SK-N-SH treated with all-trans-retinoic acid at 6 μM for 48 hours (cell line): ENCODE data around the gene MUC20.
"Not testable (repeated sequence)": the region's sequence is repeated elsewhere in the genome, so short reads cannot be mapped to it uniquely, and the experiment has no call there.

Source experiments
- ATAC-seq: fragments of 200-7000 bp; cut with Tn5 transposase; 3 replicates; pipeline ENCODE4 v1.9.1; 2020; ENCODE audit warnings: mild to moderate bottlenecking, moderate library complexity
- ARNTL ChIP-seq: fragments of 450-650 bp; formaldehyde crosslinking; IDR thresholded peaks from 2 replicates; pipeline ENCODE4 v1.5.0; 2020; ENCODE audit warnings: low read depth, mild to moderate bottlenecking, moderate library complexity, borderline replicate concordance
- BACH2 ChIP-seq: fragments of 250-450 bp; sonication (Bioruptor Pico); IDR thresholded peaks from 2 replicates; pipeline ENCODE4 v1.9.0; 2021; ENCODE audit warnings: mild to moderate bottlenecking, borderline replicate concordance
- CREB5 ChIP-seq: fragments of 250-450 bp; sonication (Bioruptor Pico); IDR thresholded peaks from 2 replicates; pipeline ENCODE4 v1.5.1; 2020; ENCODE audit warnings: low read depth, mild to moderate bottlenecking, moderate library complexity
- CSDC2 ChIP-seq: fragments of 250-450 bp; sonication (Bioruptor Pico); IDR thresholded peaks from 2 replicates; pipeline ENCODE4 v1.5.0; 2020; ENCODE audit warnings: mild to moderate bottlenecking, moderate library complexity
- CSRNP3 ChIP-seq: fragments of 250-450 bp; sonication (Bioruptor Pico); IDR thresholded peaks from 2 replicates; pipeline ENCODE4 v1.5.1; 2021; ENCODE audit warnings: mild to moderate bottlenecking, moderate library complexity
- ESRRG ChIP-seq: fragments of 250-450 bp; sonication (Bioruptor Pico); IDR thresholded peaks from 2 replicates; pipeline ENCODE4 v1.6.1; 2021; ENCODE audit warnings: mild to moderate bottlenecking
- GLIS3 ChIP-seq: fragments of 250-450 bp; sonication (Bioruptor Pico); IDR thresholded peaks from 2 replicates; pipeline ENCODE4 v1.5.0; 2020; ENCODE audit warnings: mild to moderate bottlenecking, moderate library complexity
- ISL1 ChIP-seq: fragments of 250-450 bp; sonication (Bioruptor Pico); IDR thresholded peaks from 2 replicates; pipeline ENCODE4 v2.1.2; 2022; ENCODE audit warnings: mild to moderate bottlenecking, moderate library complexity
- OSR1 ChIP-seq: fragments of 250-450 bp; sonication (Bioruptor Pico); IDR thresholded peaks from 2 replicates; pipeline ENCODE4 v1.8.0; 2022; ENCODE audit warnings: moderate library complexity, mild to moderate bottlenecking, inconsistent platforms
- POU6F1 ChIP-seq: fragments of 250-450 bp; sonication (Bioruptor Pico); IDR thresholded peaks from 2 replicates; pipeline ENCODE4 v1.8.0; 2021; ENCODE audit warnings: low read depth, mild to moderate bottlenecking, moderate library complexity, borderline replicate concordance
- PPARA ChIP-seq: fragments of 250-450 bp; sonication (Bioruptor Pico); IDR thresholded peaks from 2 replicates; pipeline ENCODE4 v1.5.0; 2020; ENCODE audit warnings: mild to moderate bottlenecking, borderline replicate concordance
- RARB ChIP-seq: fragments of 250-450 bp; sonication (Bioruptor Pico); IDR thresholded peaks from 2 replicates; pipeline ENCODE4 v1.8.0; 2021; ENCODE audit warnings: mild to moderate bottlenecking, moderate library complexity
- SNAI2 ChIP-seq: fragments of 250-450 bp; sonication (Bioruptor Pico); IDR thresholded peaks from 2 replicates; pipeline ENCODE4 v1.5.0; 2020; ENCODE audit warnings: mild to moderate bottlenecking, moderate library complexity
- TCF4 ChIP-seq: fragments of 250-450 bp; sonication (Bioruptor Pico); IDR thresholded peaks from 2 replicates; pipeline ENCODE4 v1.8.0; 2021; ENCODE audit warnings: mild to moderate bottlenecking, moderate library complexity, borderline replicate concordance
- TOX ChIP-seq: fragments of 250-450 bp; sonication (Bioruptor Pico); IDR thresholded peaks from 2 replicates; pipeline ENCODE4 v1.8.0; 2021; ENCODE audit warnings: mild to moderate bottlenecking, moderate library complexity, borderline replicate concordance
- ZC3H10 ChIP-seq: fragments of 250-450 bp; sonication (Bioruptor Pico); IDR thresholded peaks from 2 replicates; pipeline ENCODE4 v1.5.1; 2021; ENCODE audit warnings: mild to moderate bottlenecking, moderate library complexity
- ZFP3 ChIP-seq: fragments of 250-450 bp; sonication (Bioruptor Pico); IDR thresholded peaks from 2 replicates; pipeline ENCODE4 v1.5.0; 2020; ENCODE audit warnings: mild to moderate bottlenecking, moderate library complexity
- ZFP30 ChIP-seq: fragments of 450-650 bp; formaldehyde crosslinking; IDR thresholded peaks from 2 replicates; pipeline ENCODE4 v1.5.0; 2022; ENCODE audit warnings: mild to moderate bottlenecking, moderate library complexity
- ZNF565 ChIP-seq: fragments of 450-650 bp; formaldehyde crosslinking; conservative IDR thresholded peaks from 2 replicates; pipeline ENCODE4 v1.5.0; 2020; ENCODE audit warnings: low read depth, mild to moderate bottlenecking, moderate library complexity
- ZNF70 ChIP-seq: fragments of 450-650 bp; formaldehyde crosslinking; IDR thresholded peaks from 2 replicates; pipeline ENCODE4 v1.5.0; 2020; ENCODE audit warnings: mild to moderate bottlenecking, moderate library complexity
- ZNF8 ChIP-seq: fragments of 450-650 bp; formaldehyde crosslinking; IDR thresholded peaks from 2 replicates; pipeline ENCODE4 v1.5.0; 2020; ENCODE audit warnings: mild to moderate bottlenecking, moderate library complexity
- TF ChIP-seq, protein P1 (sequence below): fragments of 250-450 bp; sonication (Bioruptor Pico); IDR thresholded peaks from 2 replicates; pipeline ENCODE4 v1.5.0; 2020; ENCODE audit warnings: mild to moderate bottlenecking, moderate library complexity

MUC20 gene

DNA sequence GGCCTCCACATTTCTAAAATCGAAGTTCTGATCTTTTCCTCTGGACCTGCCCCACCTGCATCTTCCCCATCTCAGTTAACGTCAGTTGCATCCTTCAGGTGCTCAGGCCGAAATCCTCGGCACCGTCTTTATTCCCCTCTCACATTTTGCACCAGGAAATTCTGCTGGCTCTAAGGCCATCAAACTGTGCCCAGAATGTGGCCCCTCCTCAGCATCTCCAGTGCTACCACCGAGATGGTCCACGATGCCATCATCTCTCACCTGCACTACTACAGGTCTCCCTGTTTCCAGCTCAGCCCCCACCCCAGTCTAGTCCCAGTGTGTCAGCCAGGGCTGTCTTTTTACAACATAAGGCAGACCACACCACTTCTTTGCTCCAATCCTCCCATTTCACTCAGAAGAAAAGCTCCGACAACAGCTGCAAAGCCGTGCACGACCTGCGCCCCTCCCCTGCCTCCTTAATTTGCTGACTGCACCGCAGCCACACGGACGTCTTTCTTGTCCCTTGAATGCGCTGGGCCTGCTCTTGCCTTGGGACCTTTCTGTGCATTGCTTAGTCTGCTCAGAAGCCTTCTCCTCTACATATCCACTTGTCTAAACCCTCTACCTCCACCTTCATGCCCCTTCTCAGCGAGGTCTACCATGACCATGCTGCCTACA, 14.4 kb downstream of the MUC20 start:
- no peak for ATAC-seq

GRCh38 chr3:195736866-195737490, 16.2 kb downstream of the MUC20 start:
- TF ChIP-seq ZFP3 (CRISPR knock-in tag) (peak; percentile 94), ZNF565 (CRISPR knock-in tag) (no peak)
- no peak for ATAC-seq

More for the DNA sequence above, 14.4 kb downstream of the MUC20 start:
- no peak for TF ChIP-seq OSR1 (CRISPR knock-in tag)
- TF ChIP-seq TOX (CRISPR knock-in tag) = no peak
- TF ChIP-seq BACH2 (CRISPR knock-in tag) = no peak
- TF ChIP-seq, protein P1, sequence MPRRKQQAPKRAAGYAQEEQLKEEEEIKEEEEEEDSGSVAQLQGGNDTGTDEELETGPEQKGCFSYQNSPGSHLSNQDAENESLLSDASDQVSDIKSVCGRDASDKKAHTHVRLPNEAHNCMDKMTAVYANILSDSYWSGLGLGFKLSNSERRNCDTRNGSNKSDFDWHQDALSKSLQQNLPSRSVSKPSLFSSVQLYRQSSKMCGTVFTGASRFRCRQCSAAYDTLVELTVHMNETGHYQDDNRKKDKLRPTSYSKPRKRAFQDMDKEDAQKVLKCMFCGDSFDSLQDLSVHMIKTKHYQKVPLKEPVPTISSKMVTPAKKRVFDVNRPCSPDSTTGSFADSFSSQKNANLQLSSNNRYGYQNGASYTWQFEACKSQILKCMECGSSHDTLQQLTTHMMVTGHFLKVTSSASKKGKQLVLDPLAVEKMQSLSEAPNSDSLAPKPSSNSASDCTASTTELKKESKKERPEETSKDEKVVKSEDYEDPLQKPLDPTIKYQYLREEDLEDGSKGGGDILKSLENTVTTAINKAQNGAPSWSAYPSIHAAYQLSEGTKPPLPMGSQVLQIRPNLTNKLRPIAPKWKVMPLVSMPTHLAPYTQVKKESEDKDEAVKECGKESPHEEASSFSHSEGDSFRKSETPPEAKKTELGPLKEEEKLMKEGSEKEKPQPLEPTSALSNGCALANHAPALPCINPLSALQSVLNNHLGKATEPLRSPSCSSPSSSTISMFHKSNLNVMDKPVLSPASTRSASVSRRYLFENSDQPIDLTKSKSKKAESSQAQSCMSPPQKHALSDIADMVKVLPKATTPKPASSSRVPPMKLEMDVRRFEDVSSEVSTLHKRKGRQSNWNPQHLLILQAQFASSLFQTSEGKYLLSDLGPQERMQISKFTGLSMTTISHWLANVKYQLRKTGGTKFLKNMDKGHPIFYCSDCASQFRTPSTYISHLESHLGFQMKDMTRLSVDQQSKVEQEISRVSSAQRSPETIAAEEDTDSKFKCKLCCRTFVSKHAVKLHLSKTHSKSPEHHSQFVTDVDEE (CRISPR knock-in tag) = no peak
- TF ChIP-seq ISL1 (CRISPR knock-in tag) = no peak
- TF ChIP-seq CSDC2 (CRISPR knock-in tag) = no peak
- no peak for TF ChIP-seq PPARA (CRISPR knock-in tag)
- TF ChIP-seq ARNTL (CRISPR knock-in tag) = no peak
- no peak for TF ChIP-seq ZC3H10 (CRISPR knock-in tag)
- no peak for TF ChIP-seq SNAI2 (CRISPR knock-in tag)

DNA sequence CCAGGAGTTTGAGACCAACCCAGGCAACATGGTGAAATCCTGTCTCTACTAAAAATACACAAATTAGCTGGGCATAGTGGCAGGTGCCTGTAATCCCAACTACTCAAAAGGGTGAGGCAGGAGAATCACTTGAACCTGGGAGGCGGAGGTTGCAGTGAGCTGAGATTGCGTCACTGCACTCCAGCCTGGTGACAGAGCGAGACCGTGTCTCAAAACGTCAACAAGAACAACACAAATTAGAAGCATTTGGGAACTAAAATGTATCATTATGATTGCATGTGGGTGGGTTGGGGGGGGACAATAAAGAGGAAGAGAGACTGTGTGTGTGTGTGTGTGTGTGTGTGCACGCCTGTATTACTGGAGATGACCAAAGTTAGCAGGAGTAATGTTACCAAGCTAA, 17.0 kb downstream of the MUC20 start:
- not testable (repeated sequence) for ATAC-seq

DNA sequence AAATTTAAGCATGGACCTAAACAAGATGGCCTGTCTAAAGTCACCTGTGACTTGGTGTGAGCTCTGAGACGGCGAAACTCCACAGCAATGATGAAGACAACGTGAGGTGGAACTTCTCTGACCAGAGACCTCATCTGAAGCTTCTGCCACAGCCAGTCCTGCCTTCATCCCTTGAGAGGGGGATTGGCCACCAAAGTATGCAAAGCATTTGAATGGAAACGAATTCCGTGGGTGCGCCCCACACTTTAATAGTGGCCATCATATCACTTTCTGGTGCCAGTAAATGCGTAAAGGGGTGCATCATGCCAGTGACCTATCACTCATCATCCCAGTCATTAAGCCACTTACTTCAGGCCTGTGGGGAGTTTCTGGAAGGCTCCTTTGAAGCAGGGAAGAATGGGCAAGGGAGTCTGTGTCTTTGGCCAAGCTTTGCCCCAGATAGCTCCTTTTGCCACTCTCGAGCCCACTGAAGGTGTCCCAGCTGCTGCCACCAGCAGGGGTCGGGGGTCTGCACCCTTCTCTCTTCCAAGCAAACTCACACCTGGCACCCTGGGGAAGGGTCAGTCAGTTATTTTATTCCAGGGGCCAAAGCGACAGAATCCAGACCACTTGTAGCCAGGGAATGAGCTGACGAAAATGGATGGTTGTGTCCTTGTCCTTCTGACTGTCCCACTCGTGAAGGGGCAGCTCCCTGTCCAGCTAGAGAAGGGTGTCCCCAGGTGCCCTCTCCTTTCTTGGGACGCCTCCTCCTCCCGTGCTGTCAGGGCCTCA, 17.7 kb downstream of the MUC20 start:
- TF ChIP-seq ZFP30 (CRISPR knock-in tag) = no peak
- TF ChIP-seq ZNF8 (CRISPR knock-in tag) = no peak
- TF ChIP-seq CREB5 = no peak
- TF ChIP-seq ZC3H10 (CRISPR knock-in tag) = no peak
- TF ChIP-seq ISL1 (CRISPR knock-in tag) = no peak
- no peak for TF ChIP-seq ZNF565 (CRISPR knock-in tag)
- no peak for TF ChIP-seq CSRNP3 (CRISPR knock-in tag)
- no peak for TF ChIP-seq CSDC2 (CRISPR knock-in tag)
- TF ChIP-seq ESRRG = no peak
- no peak for TF ChIP-seq ZFP3 (CRISPR knock-in tag)
- TF ChIP-seq RARB (CRISPR knock-in tag) = no peak
- no peak for TF ChIP-seq GLIS3 (CRISPR knock-in tag)
- no peak for TF ChIP-seq TCF4 (CRISPR knock-in tag)
- no peak for TF ChIP-seq BACH2 (CRISPR knock-in tag)
- TF ChIP-seq POU6F1 (CRISPR knock-in tag) = no peak
- TF ChIP-seq PPARA (CRISPR knock-in tag) = no peak
- no peak for TF ChIP-seq TOX (CRISPR knock-in tag)
- TF ChIP-seq ZNF70 = no peak
- ATAC-seq = no peak
